Measurements from ENCODE around the gene EXD1.

EXD1 gene

GRCh38 chr15:41153733-41154132 is 76.8 kb downstream of the EXD1 start:
- Histone ChIP-seq H3K9me3 (replicated peaks; ENCODE audit: insufficient read depth, low read length) (no peaks in the 10 kb centered on the region), H3K27ac (ENCODE audit: low read length) (no peak overlapping the region), H3K36me3 (replicated peaks; ENCODE audit: insufficient read depth, low read length) (no peaks in the 10 kb centered on the region), H3F3A (ENCODE audit: insufficient read depth, low read length) (no peaks in the 10 kb centered on the region), H3K9me2 (replicated peaks; ENCODE audit: insufficient read depth, low read length) (no peaks in the 10 kb centered on the region), H3K4me3 (ENCODE audit: low read length) (no peak overlapping the region), H3K27me3 (replicated peaks; ENCODE audit: insufficient read depth, low read length) (no peaks in the 10 kb centered on the region), H3K4me1 (ENCODE audit: low read length) (no peaks in the 10 kb centered on the region), H4K20me1 (ENCODE audit: insufficient read depth, low read length) (no peaks in the 10 kb centered on the region), H3K4me2 (ENCODE audit: low read depth, low read length) (no peak overlapping the region), H2AFZ (ENCODE audit: low read length) (no peak overlapping the region), H3K79me2 (ENCODE audit: low read length) (no peaks in the 10 kb centered on the region), H3K9ac (ENCODE audit: low read length) (no peak overlapping the region)
- no peak for DNase-seq
- no peak for TF ChIP-seq CTCF (IDR thresholded peaks at IDR 0.05; ENCODE audit: low read length)
- no peak for TF ChIP-seq EZH2 (optimal IDR thresholded peaks at IDR 0.05; ENCODE audit: low read depth, low read length)

GRCh38 chr15:41151451-41152005 is 79.0 kb downstream of the EXD1 start:
- H3K9me3 ChIP-seq (replicated peaks; ENCODE audit: insufficient read depth, low read length) = no peaks in the 10 kb centered on the region
- TF ChIP-seq EZH2phosphoT487 (IDR thresholded peaks at IDR 0.05; ENCODE audit: low read length) (no peak), CTCF (IDR thresholded peaks at IDR 0.05; ENCODE audit: low read length) (no peak), EZH2 (optimal IDR thresholded peaks at IDR 0.05; ENCODE audit: low read depth, low read length) (no peak)
- H4K20me1 ChIP-seq (ENCODE audit: insufficient read depth, low read length) = no peaks in the 10 kb centered on the region
- no peak overlapping the region for H3K27ac ChIP-seq (ENCODE audit: low read length)
- no peaks in the 10 kb centered on the region for H3K9me2 ChIP-seq (replicated peaks; ENCODE audit: insufficient read depth, low read length)
- no peak overlapping the region for H3K4me2 ChIP-seq (ENCODE audit: low read depth, low read length)
- DNase-seq = no peak
- no peaks in the 10 kb centered on the region for H3K36me3 ChIP-seq (replicated peaks; ENCODE audit: insufficient read depth, low read length)
- no peak overlapping the region for H2AFZ ChIP-seq (ENCODE audit: low read length)
- no peaks in the 10 kb centered on the region for H3K4me1 ChIP-seq (ENCODE audit: low read length)
- no peaks in the 10 kb centered on the region for H3K27me3 ChIP-seq (replicated peaks; ENCODE audit: insufficient read depth, low read length)
- no peaks in the 10 kb centered on the region for H3K79me2 ChIP-seq (ENCODE audit: low read length)
- no peak overlapping the region for H3K9ac ChIP-seq (ENCODE audit: low read length)
- H3F3A ChIP-seq (ENCODE audit: insufficient read depth, low read length) = no peaks in the 10 kb centered on the region
- H3K4me3 ChIP-seq (ENCODE audit: low read length) = no peak overlapping the region

GRCh38 chr15:41150279-41150678 is 80.3 kb downstream of the EXD1 start:
- Histone ChIP-seq H3K9me2 (replicated peaks; ENCODE audit: insufficient read depth, low read length) (no peaks in the 10 kb centered on the region), H3K27me3 (replicated peaks; ENCODE audit: insufficient read depth, low read length) (no peaks in the 10 kb centered on the region), H3K79me2 (ENCODE audit: low read length) (no peaks in the 10 kb centered on the region), H3F3A (ENCODE audit: insufficient read depth, low read length) (no peaks in the 10 kb centered on the region), H3K27ac (ENCODE audit: low read length) (no peak overlapping the region), H4K20me1 (ENCODE audit: insufficient read depth, low read length) (no peaks in the 10 kb centered on the region), H3K36me3 (replicated peaks; ENCODE audit: insufficient read depth, low read length) (no peaks in the 10 kb centered on the region), H3K4me2 (ENCODE audit: low read depth, low read length) (no peak overlapping the region), H3K4me3 (ENCODE audit: low read length) (no peak overlapping the region), H3K9ac (ENCODE audit: low read length) (no peak overlapping the region), H2AFZ (ENCODE audit: low read length) (no peak overlapping the region), H3K9me3 (replicated peaks; ENCODE audit: insufficient read depth, low read length) (no peaks in the 10 kb centered on the region), H3K4me1 (ENCODE audit: low read length) (no peaks in the 10 kb centered on the region)
- TF ChIP-seq EZH2phosphoT487 (IDR thresholded peaks at IDR 0.05; ENCODE audit: low read length) (no peak), EZH2 (optimal IDR thresholded peaks at IDR 0.05; ENCODE audit: low read depth, low read length) (no peak), CTCF (IDR thresholded peaks at IDR 0.05; ENCODE audit: low read length) (no peak)
- no peak for DNase-seq
